HL-60 (cell line): ENCODE results near the gene TFB2M.

Experiments
- DNase-seq, 2 experiments: peaks; one replicate each; pipeline ENCODE4 v3.0.0-alpha.2; 2010 to 2020; ENCODE audit warnings: low read depth in 1 of 2, low spot score in 1 of 2
- H3K27ac ChIP-seq: fragments of 250-450 bp; sonication (Bioruptor Pico); replicated peaks from 2 replicates; pipeline ENCODE4 v1.5.1; 2020; ENCODE audit warnings: mild to moderate bottlenecking, moderate library complexity
- H3K27me3 ChIP-seq: fragments of 250-450 bp; sonication (Bioruptor Pico); 2 replicates; pipeline ENCODE4 v1.5.1; 2021; ENCODE audit warnings: mild to moderate bottlenecking, moderate library complexity; ENCODE audit not compliant: insufficient read depth, poor library complexity, severe bottlenecking
- H3K4me3 ChIP-seq: replicated peaks from 2 replicates; pipeline ENCODE4 v1.5.1; 2011; ENCODE audit warnings: mild to moderate bottlenecking, control low read depth, low read length; ENCODE audit not compliant: insufficient read depth
- GABPA ChIP-seq: IDR thresholded peaks from 2 replicates; pipeline ENCODE4 v1.6.1; 2012; ENCODE audit warnings: low read depth
- POLR2AphosphoS5 ChIP-seq: IDR thresholded peaks from 2 replicates; pipeline ENCODE4 v1.6.1; 2012; ENCODE audit warnings: low read depth
- SPI1 ChIP-seq: IDR thresholded peaks from 2 replicates; pipeline ENCODE4 v1.6.1; 2012; ENCODE audit warnings: low read depth, mild to moderate bottlenecking, borderline replicate concordance
- TF ChIP-seq, protein P1 (sequence below): IDR thresholded peaks from one replicate; pipeline ENCODE4 v1.5.1; 2011; ENCODE audit warnings: low read length, control low read depth, inconsistent platforms; ENCODE audit not compliant: insufficient read depth
- TF ChIP-seq, protein P2 (sequence below): IDR thresholded peaks from 2 replicates; pipeline ENCODE4 v1.6.1; 2012; ENCODE audit warnings: low read depth; ENCODE audit not compliant: insufficient replicate concordance

TFB2M gene

DNA sequence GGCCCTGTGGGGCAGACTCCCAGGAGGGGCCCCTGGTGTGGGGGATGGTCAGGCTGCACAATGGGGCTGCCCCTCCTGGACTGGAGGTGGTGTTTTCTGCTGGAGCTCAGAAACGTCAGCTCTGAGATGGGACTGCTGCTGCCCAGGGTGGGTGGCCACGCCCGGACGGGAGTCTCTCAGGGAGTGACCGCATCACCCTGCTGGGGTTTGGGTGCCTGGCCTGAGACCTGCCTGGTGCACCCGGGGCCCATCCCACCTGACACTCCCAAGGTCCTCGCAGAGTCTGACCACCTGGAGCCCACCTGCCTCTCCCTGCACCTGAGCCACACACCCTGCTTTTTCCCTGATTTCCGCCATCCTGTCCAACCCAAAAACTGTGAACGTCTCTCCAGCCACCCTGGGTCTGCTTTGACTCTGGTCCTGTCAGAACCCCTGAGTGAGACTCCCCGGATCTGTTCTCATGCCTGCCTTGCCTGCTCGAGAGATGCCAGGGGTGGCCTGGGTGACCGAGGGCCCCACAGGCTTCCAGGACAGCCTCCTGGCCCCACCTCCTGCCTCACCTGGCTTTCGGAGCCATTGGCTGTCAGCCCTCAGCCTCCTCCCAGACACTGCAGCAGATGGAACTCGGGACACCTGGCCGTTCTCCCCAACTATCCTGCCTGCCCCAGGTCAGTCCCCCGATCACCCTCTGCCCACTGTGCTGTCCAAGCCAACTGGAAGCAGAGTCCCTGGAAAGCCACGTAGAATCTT is 47.4 kb downstream of the TFB2M start:
- Histone ChIP-seq H3K27me3 (no peaks in the 10 kb centered on the region), H3K27ac (no peak overlapping the region), H3K4me3 (no peak overlapping the region)
- TF ChIP-seq, protein P1, sequence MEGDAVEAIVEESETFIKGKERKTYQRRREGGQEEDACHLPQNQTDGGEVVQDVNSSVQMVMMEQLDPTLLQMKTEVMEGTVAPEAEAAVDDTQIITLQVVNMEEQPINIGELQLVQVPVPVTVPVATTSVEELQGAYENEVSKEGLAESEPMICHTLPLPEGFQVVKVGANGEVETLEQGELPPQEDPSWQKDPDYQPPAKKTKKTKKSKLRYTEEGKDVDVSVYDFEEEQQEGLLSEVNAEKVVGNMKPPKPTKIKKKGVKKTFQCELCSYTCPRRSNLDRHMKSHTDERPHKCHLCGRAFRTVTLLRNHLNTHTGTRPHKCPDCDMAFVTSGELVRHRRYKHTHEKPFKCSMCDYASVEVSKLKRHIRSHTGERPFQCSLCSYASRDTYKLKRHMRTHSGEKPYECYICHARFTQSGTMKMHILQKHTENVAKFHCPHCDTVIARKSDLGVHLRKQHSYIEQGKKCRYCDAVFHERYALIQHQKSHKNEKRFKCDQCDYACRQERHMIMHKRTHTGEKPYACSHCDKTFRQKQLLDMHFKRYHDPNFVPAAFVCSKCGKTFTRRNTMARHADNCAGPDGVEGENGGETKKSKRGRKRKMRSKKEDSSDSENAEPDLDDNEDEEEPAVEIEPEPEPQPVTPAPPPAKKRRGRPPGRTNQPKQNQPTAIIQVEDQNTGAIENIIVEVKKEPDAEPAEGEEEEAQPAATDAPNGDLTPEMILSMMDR = no peak
- no peak for TF ChIP-seq GABPA
- no peak for TF ChIP-seq POLR2AphosphoS5
- TF ChIP-seq, protein P2, sequence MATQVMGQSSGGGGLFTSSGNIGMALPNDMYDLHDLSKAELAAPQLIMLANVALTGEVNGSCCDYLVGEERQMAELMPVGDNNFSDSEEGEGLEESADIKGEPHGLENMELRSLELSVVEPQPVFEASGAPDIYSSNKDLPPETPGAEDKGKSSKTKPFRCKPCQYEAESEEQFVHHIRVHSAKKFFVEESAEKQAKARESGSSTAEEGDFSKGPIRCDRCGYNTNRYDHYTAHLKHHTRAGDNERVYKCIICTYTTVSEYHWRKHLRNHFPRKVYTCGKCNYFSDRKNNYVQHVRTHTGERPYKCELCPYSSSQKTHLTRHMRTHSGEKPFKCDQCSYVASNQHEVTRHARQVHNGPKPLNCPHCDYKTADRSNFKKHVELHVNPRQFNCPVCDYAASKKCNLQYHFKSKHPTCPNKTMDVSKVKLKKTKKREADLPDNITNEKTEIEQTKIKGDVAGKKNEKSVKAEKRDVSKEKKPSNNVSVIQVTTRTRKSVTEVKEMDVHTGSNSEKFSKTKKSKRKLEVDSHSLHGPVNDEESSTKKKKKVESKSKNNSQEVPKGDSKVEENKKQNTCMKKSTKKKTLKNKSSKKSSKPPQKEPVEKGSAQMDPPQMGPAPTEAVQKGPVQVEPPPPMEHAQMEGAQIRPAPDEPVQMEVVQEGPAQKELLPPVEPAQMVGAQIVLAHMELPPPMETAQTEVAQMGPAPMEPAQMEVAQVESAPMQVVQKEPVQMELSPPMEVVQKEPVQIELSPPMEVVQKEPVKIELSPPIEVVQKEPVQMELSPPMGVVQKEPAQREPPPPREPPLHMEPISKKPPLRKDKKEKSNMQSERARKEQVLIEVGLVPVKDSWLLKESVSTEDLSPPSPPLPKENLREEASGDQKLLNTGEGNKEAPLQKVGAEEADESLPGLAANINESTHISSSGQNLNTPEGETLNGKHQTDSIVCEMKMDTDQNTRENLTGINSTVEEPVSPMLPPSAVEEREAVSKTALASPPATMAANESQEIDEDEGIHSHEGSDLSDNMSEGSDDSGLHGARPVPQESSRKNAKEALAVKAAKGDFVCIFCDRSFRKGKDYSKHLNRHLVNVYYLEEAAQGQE = no peak
- TF ChIP-seq SPI1 = no peak
- no peak for DNase-seq

DNA sequence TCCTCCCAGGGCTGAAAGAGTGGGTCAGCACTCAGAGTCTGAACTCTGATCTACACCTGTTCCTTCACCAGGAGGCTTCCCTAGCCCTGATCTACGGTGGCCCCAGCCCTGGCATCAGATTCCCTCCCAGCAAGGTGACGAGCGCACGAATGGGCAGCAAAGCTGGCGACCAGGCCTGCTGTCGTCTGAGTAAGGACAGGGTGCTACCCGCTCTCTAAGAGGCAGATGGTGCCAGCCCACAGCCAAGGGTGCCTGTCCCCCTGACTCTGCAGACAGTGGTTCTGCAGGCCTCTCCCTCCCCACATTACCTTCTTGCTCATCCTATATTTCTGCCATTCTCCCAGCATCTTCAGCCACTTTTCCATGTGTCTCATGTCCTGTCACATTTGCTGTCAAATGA is 48.7 kb downstream of the TFB2M start:
- TF ChIP-seq SPI1 = no peak
- TF ChIP-seq, protein P1 = no peak
- no peak for TF ChIP-seq GABPA
- TF ChIP-seq, protein P2 = no peak
- TF ChIP-seq POLR2AphosphoS5 = no peak
- Histone ChIP-seq H3K27ac (no peak overlapping the region), H3K4me3 (no peak overlapping the region), H3K27me3 (no peaks in the 10 kb centered on the region)
- DNase-seq = no peak

DNA sequence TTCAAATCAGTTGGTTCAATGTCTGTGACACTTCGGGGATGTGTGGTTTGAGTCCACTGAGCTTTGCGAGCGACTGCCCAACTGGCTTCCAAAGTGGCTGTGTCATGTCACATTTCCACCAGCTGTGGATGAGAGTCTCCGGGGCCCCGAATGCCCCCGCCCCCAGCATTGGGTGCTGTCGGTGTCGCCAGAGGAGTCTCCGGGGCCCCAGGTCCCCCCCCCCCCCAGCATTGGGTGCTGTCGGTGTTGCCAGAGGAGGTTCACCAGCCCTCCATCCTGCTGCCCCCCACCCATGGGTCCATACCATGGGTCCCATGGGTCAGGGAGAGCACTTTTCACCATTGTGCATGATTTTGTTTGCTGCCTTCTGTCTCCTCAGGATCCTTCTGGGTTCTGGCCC is 49.9 kb downstream of the TFB2M start:
- Histone ChIP-seq H3K27me3 (no peaks in the 10 kb centered on the region), H3K27ac (no peak overlapping the region), H3K4me3 (no peak overlapping the region)
- no peak for DNase-seq
- TF ChIP-seq, protein P1 = no peak
- TF ChIP-seq GABPA = no peak
- no peak for TF ChIP-seq POLR2AphosphoS5
- TF ChIP-seq SPI1 = no peak
- TF ChIP-seq, protein P2 = no peak
